SK-N-SH (cell line): ENCODE measurements around the gene NUBP1.

Experiments used
- CHD2 ChIP-seq: fragments of 150-350 bp; IDR thresholded peaks from 2 replicates; pipeline ENCODE4 v1.6.1; 2018; ENCODE audit warnings: low read length; ENCODE audit not compliant: partially characterized antibody
- FOXM1 ChIP-seq: IDR thresholded peaks from 2 replicates; pipeline ENCODE4 v1.4.0; 2012; ENCODE audit warnings: low read depth, mild to moderate bottlenecking
- POLR2AphosphoS5 ChIP-seq: IDR thresholded peaks from 2 replicates; pipeline ENCODE4 v1.6.1; 2012; ENCODE audit warnings: low read depth, low read length
- RCOR1 ChIP-seq: fragments of 150-350 bp; IDR thresholded peaks from 2 replicates; pipeline ENCODE4 v1.6.1; 2017; ENCODE audit warnings: antibody characterized with exemption, low read length
- SIN3A ChIP-seq: IDR thresholded peaks from 2 replicates; pipeline ENCODE4 v1.6.1; 2012; ENCODE audit warnings: low read depth, mild to moderate bottlenecking, low read length, moderate library complexity, borderline replicate concordance
- TCF12 ChIP-seq: IDR thresholded peaks from 2 replicates; pipeline ENCODE4 v1.4.0; 2012
- TF ChIP-seq, protein P1 (sequence below): fragments of 200-600 bp; sonication (generic); IDR thresholded peaks from 2 replicates; pipeline ENCODE4 v1.6.1; 2017; ENCODE audit warnings: antibody characterized with exemption, mild to moderate bottlenecking, moderate library complexity

- no peak for TF ChIP-seq POLR2AphosphoS5
- TF ChIP-seq, protein P1, sequence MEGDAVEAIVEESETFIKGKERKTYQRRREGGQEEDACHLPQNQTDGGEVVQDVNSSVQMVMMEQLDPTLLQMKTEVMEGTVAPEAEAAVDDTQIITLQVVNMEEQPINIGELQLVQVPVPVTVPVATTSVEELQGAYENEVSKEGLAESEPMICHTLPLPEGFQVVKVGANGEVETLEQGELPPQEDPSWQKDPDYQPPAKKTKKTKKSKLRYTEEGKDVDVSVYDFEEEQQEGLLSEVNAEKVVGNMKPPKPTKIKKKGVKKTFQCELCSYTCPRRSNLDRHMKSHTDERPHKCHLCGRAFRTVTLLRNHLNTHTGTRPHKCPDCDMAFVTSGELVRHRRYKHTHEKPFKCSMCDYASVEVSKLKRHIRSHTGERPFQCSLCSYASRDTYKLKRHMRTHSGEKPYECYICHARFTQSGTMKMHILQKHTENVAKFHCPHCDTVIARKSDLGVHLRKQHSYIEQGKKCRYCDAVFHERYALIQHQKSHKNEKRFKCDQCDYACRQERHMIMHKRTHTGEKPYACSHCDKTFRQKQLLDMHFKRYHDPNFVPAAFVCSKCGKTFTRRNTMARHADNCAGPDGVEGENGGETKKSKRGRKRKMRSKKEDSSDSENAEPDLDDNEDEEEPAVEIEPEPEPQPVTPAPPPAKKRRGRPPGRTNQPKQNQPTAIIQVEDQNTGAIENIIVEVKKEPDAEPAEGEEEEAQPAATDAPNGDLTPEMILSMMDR: no peak
- no peak for TF ChIP-seq FOXM1
- TF ChIP-seq TCF12: no peak
- TF ChIP-seq CHD2: no peak
- TF ChIP-seq RCOR1: no peak
- no peak for TF ChIP-seq SIN3A
These were observed 17.7 kb downstream of the NUBP1 start for GRCh38 chr16:10761373-10761772.
